ENCODE data around the gene IMP3.

Gene IMP3

GRCh38 chr15:75616766-75617165, 23.3 kb downstream of the IMP3 start:
- no peak for DNase-seq

GRCh38 chr15:75606711-75607699, 33.0 kb downstream of the IMP3 start:
- DNase-seq, result peak; percentile 25

GRCh38 chr15:75606026-75606425, 34.0 kb downstream of the IMP3 start:
- no peak for DNase-seq

DNA sequence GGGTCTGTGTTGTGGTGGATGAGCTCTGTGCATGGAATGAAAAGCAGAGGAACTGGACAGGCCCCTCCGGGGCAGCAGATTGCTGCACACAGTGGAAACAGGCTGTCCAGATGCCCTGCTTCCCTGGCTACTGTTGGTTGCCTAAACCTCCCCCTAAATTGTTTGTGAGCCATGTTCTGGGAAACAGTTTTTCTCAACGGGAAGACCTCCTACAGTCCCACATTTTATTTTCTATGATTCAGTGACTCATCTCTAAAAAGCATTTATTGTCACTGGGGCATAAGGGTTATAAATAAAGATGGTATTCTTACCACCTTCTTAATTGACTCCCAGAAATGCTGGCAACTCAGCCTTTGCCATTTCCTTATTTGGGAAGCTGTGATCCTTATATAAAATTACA, 40.6 kb downstream of the IMP3 start:
- no peak for DNase-seq

DNA sequence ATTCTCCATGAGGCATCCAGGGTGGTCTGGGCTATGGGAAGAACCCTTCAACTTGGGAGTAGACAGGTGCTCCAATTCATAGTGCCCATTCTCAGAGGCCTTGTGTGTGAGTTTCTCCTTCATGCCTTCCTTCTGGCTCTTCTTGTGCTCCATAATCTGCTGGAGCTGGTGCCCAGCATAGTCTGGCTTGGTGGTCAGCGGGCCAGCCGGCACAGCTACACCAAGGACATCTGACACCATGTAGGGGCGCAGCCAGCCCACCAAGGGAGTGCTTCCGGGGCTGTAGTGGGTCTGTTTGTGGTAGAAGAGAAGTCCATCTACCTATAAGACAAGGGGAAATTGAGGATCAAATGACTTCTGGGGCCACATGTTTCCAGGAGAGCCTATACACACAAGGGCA, 41.7 kb downstream of the IMP3 start:
- DNase-seq, result no peak

DNA sequence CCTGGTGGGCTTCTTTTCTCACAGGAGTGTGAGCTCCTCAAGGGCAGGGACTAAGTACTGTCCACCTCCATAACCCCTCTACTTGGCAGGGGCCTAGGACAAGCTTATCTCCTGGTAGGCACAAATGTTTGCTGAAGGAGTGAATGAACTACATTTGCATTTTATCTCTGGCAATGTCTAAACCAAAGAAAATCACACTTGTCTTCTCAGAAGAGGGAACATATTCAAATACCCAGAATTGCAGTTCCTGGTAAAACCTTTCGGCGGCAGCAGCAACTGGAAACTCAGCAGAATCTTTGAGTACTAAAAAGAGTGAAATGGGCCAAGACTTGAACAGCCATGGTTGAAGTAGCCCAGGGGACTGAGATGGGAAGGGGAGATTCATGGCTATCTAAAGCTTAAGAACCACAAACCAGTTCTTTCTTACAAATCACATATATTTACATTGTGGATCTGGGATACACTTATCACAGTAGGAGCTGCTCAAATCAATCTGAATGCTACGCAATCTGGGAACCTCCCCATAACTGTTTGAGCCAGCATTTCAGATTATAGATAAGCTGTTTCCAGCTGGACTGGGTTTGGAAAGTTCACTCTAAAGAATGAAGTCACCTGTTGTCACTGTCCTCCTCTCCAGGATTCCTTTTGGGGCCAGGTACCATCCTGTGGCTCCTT, 42.2 kb downstream of the IMP3 start:
- DNase-seq, result no peak

GRCh38 chr15:75596703-75597345, 43.2 kb downstream of the IMP3 start:
- no peak for DNase-seq

GRCh38 chr15:75594276-75594675, 45.7 kb downstream of the IMP3 start:
- DNase-seq, result no peak

DNA sequence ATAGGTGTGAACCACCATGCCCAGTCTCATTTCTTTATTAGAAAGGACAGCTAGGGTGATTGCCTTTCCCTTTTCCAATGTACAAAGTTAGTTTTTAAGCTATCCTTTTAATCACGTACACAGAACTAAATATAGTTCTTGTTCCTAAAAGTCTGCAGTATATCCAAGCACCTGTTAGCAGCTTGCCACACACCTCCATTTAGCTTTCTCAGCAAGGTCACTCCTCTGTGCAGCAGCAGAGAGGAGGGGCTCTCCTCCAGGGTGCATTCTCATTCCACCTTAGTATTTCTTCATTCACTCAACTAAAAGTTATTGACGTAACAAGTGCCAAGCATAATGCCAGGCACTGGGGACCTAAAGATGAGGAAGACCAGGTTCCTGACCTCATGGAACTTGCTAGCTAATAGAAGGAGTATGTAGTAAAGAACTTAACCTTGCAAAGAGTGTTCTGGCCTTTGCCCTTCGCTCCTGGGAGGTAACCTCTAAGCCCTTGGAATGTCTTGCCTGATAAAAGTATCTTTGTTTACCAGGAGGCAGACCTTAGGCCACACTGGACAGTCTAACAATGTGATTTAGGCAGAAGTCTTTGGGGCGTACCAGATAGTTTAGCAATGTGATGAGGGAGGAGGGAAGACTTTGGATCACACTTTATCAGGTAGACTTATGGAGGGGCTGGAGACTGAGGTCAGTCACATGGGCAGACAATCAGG, 48.2 kb downstream of the IMP3 start:
- no peak for DNase-seq

DNA sequence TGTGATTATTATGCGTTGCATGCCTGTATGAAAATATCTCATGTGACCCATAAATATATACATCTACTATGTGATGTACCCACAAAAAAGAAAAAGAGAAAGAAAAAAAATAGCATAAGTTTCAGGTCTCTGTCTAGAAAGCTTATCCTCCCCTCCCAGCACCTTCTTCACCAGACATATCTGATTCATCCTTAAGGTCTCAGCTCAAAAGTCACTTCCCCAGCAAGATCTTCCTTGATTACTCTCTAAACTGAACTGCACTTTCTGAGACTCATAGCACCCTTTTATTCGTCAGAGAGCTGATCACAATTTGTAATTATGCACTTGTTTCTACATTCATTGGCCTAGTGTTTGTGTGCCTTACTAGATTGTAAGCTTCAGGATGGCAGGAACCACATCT, 49.8 kb downstream of the IMP3 start:
- DNase-seq, result no peak
